A549 (cell line): Measurements from ENCODE around the gene PNPLA7. TPM values are rescaled to one million over a fixed set of nuclear protein-coding genes. Genes with fewer than 3 reads are reported as not detected.

Experiments used
- BCL3 ChIP-seq: fragments of >200 bp; sonication (Bioruptor Twin); formaldehyde crosslinking; IDR thresholded peaks from 3 replicates; pipeline ENCODE4 v1.6.1; 2016
- BHLHE40 ChIP-seq: IDR thresholded peaks from 2 replicates; pipeline ENCODE4 v1.6.1; 2012; ENCODE audit warnings: low read depth, low read length, inconsistent platforms
- CBX8 ChIP-seq: fragments of 200-600 bp; sonication (generic); IDR thresholded peaks from 2 replicates; pipeline ENCODE4 v1.6.1; 2016
- EHMT2 ChIP-seq: fragments of 200-600 bp; sonication (generic); IDR thresholded peaks from 2 replicates; pipeline ENCODE4 v1.6.1; 2016; ENCODE audit warnings: antibody characterized with exemption, low read depth, mild to moderate bottlenecking, moderate library complexity
- ESRRA ChIP-seq: fragments of 150-350 bp; IDR thresholded peaks from 2 replicates; pipeline ENCODE4 v1.6.1; 2014; ENCODE audit warnings: mild to moderate bottlenecking, low read length, borderline replicate concordance
- FOSL2 ChIP-seq, 2 experiments: fragments of 450-650 bp in 1 of 2; fragments of >200 bp in 1 of 2; sonication (Bioruptor Twin) in 1 of 2; formaldehyde crosslinking; IDR thresholded peaks; 2 replicates each; pipeline versions ENCODE4 v1.5.0 to v1.6.1; 2016 to 2020; ENCODE audit warnings: mild to moderate bottlenecking in 1 of 2, moderate library complexity in 1 of 2
- FOXS1 ChIP-seq: fragments of 250-450 bp; sonication (Bioruptor Pico); IDR thresholded peaks from 2 replicates; pipeline ENCODE4 v1.5.0; 2020; ENCODE audit warnings: mild to moderate bottlenecking, moderate library complexity
- GATA3 ChIP-seq: IDR thresholded peaks from 2 replicates; pipeline ENCODE4 v1.6.1; 2012; ENCODE audit warnings: borderline replicate concordance
- HOXB13 ChIP-seq: fragments of 250-450 bp; sonication (Bioruptor Pico); IDR thresholded peaks from 2 replicates; pipeline ENCODE4 v1.5.0; 2020; ENCODE audit warnings: low read depth, mild to moderate bottlenecking, moderate library complexity
- HOXB5 ChIP-seq: fragments of 250-450 bp; sonication (Bioruptor Pico); IDR thresholded peaks from 2 replicates; pipeline ENCODE4 v1.5.0; 2020; ENCODE audit warnings: mild to moderate bottlenecking, moderate library complexity
- PHF8 ChIP-seq: fragments of 200-600 bp; sonication (generic); IDR thresholded peaks from 2 replicates; pipeline ENCODE4 v1.6.1; 2016; ENCODE audit warnings: low read depth, mild to moderate bottlenecking, antibody characterized with exemption, moderate library complexity, borderline replicate concordance
- POLR2A ChIP-seq: IDR thresholded peaks from 2 replicates; pipeline ENCODE4 v1.6.1; 2012; ENCODE audit warnings: mild to moderate bottlenecking, low read length
- POLR2AphosphoS2 ChIP-seq: conservative IDR thresholded peaks from 2 replicates; pipeline ENCODE4 v1.6.1; 2012; ENCODE audit warnings: low read length, improper control_type of control experiment, inconsistent platforms
- RAD21 ChIP-seq, 2 experiments: fragments of >200 bp in 1 of 2; sonication (Bioruptor Twin) in 1 of 2; formaldehyde crosslinking in 1 of 2; IDR thresholded peaks in 1 of 2; conservative IDR thresholded peaks in 1 of 2; 2 replicates in 1 of 2; 3 replicates in 1 of 2; pipeline ENCODE4 v1.6.1; 2012 to 2018; ENCODE audit warnings: inconsistent platforms in 1 of 2
- TP53 ChIP-seq: fragments of 250-450 bp; sonication (Bioruptor Pico); IDR thresholded peaks from 2 replicates; pipeline ENCODE4 v1.5.0; 2021; ENCODE audit warnings: mild to moderate bottlenecking, moderate library complexity
- USF2 ChIP-seq: fragments of 450-650 bp; IDR thresholded peaks from 2 replicates; pipeline ENCODE4 v1.6.1; 2014; ENCODE audit warnings: antibody characterized with exemption
- polyA plus RNA-seq, 4 experiments: library from polyadenylated mRNA; depleted of rRNA in 3 of 4; stranded (reverse); fragments of >200 nt; fragmentation: RNase III in 1 of 4; extraction: RNeasy Plus Mini Kit Qiagen cat#74134 plus additional on column Dnase treatment in 1 of 4; gene quantifications; 2 replicates in 3 of 4; 3 replicates in 1 of 4; pipeline ENCODE4 v1.2.3, GENCODE V29; 2011 to 2017
- TF ChIP-seq, protein P1 (sequence below): fragments of 200-600 bp; sonication (generic); IDR thresholded peaks from 2 replicates; pipeline ENCODE4 v1.6.1; 2016; ENCODE audit warnings: antibody characterized with exemption, mild to moderate bottlenecking, moderate library complexity
- TF ChIP-seq, protein P2 (sequence below): fragments of >200 bp; sonication (Bioruptor Twin); formaldehyde crosslinking; IDR thresholded peaks from 3 replicates; pipeline ENCODE4 v1.5.1; 2016
- TF ChIP-seq, protein P3 (sequence below): fragments of 250-450 bp; sonication (Bioruptor Pico); IDR thresholded peaks from 2 replicates; pipeline ENCODE4 v1.5.0; 2021; ENCODE audit warnings: mild to moderate bottlenecking, moderate library complexity, borderline replicate concordance

The PNPLA7 gene
- polyA plus RNA-seq, 2 of the 4 experiments (the other 2 are of a cell fraction), result 0.31 to 1.1 TPM

- peak; percentile 62; the same call in 1 of the 3 replicates for TF ChIP-seq BCL3
- TF ChIP-seq ESRRA, result no peak
- TF ChIP-seq FOSL2 (IDR thresholded peaks at IDR 0.05), result no peak
- peak; percentile 44 for TF ChIP-seq FOSL2 (CRISPR knock-in tag; IDR thresholded peaks at IDR 0.05)
- TF ChIP-seq, protein P1, sequence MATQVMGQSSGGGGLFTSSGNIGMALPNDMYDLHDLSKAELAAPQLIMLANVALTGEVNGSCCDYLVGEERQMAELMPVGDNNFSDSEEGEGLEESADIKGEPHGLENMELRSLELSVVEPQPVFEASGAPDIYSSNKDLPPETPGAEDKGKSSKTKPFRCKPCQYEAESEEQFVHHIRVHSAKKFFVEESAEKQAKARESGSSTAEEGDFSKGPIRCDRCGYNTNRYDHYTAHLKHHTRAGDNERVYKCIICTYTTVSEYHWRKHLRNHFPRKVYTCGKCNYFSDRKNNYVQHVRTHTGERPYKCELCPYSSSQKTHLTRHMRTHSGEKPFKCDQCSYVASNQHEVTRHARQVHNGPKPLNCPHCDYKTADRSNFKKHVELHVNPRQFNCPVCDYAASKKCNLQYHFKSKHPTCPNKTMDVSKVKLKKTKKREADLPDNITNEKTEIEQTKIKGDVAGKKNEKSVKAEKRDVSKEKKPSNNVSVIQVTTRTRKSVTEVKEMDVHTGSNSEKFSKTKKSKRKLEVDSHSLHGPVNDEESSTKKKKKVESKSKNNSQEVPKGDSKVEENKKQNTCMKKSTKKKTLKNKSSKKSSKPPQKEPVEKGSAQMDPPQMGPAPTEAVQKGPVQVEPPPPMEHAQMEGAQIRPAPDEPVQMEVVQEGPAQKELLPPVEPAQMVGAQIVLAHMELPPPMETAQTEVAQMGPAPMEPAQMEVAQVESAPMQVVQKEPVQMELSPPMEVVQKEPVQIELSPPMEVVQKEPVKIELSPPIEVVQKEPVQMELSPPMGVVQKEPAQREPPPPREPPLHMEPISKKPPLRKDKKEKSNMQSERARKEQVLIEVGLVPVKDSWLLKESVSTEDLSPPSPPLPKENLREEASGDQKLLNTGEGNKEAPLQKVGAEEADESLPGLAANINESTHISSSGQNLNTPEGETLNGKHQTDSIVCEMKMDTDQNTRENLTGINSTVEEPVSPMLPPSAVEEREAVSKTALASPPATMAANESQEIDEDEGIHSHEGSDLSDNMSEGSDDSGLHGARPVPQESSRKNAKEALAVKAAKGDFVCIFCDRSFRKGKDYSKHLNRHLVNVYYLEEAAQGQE, result no peak
- no peak for TF ChIP-seq POLR2AphosphoS2
- no peak for TF ChIP-seq TP53 (CRISPR knock-in tag)
- no peak for TF ChIP-seq CBX8
- TF ChIP-seq USF2, result no peak
- TF ChIP-seq BHLHE40, result no peak
- TF ChIP-seq PHF8, result no peak; the same call in 1 of the 2 replicates
- TF ChIP-seq HOXB5 (CRISPR knock-in tag), result peak; percentile 57; the same call in 1 of the 2 replicates
- TF ChIP-seq FOXS1 (CRISPR knock-in tag), result no peak
- TF ChIP-seq EHMT2, result no peak
- TF ChIP-seq, protein P2, sequence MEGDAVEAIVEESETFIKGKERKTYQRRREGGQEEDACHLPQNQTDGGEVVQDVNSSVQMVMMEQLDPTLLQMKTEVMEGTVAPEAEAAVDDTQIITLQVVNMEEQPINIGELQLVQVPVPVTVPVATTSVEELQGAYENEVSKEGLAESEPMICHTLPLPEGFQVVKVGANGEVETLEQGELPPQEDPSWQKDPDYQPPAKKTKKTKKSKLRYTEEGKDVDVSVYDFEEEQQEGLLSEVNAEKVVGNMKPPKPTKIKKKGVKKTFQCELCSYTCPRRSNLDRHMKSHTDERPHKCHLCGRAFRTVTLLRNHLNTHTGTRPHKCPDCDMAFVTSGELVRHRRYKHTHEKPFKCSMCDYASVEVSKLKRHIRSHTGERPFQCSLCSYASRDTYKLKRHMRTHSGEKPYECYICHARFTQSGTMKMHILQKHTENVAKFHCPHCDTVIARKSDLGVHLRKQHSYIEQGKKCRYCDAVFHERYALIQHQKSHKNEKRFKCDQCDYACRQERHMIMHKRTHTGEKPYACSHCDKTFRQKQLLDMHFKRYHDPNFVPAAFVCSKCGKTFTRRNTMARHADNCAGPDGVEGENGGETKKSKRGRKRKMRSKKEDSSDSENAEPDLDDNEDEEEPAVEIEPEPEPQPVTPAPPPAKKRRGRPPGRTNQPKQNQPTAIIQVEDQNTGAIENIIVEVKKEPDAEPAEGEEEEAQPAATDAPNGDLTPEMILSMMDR, result peak; percentile 97
- TF ChIP-seq RAD21 (conservative IDR thresholded peaks at IDR 0.05 in 1 of 2, IDR thresholded peaks at IDR 0.05 in 1 of 2), result peak; percentile 38 to 72; a peak in 4 of 5 replicates
- no peak for TF ChIP-seq GATA3
- peak; percentile 38; the same call in 1 of the 2 replicates for TF ChIP-seq HOXB13 (CRISPR knock-in tag)
- TF ChIP-seq POLR2A, result peak; percentile 36; the same call in 1 of the 2 replicates
- TF ChIP-seq, protein P3, sequence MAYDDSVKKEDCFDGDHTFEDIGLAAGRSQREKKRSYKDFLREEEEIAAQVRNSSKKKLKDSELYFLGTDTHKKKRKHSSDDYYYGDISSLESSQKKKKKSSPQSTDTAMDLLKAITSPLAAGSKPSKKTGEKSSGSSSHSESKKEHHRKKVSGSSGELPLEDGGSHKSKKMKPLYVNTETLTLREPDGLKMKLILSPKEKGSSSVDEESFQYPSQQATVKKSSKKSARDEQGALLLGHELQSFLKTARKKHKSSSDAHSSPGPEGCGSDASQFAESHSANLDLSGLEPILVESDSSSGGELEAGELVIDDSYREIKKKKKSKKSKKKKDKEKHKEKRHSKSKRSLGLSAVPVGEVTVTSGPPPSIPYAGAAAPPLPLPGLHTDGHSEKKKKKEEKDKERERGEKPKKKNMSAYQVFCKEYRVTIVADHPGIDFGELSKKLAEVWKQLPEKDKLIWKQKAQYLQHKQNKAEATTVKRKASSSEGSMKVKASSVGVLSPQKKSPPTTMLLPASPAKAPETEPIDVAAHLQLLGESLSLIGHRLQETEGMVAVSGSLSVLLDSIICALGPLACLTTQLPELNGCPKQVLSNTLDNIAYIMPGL (CRISPR knock-in tag), result no peak
These were observed 127.3 kb downstream of the PNPLA7 start, which contains the start of the genes EXD3 and NOXA1 (continued) for GRCh38 chr9:137422604-137423513.
